ENCODE data around the gene NUP133. TPM values are rescaled to one million over a fixed set of nuclear protein-coding genes. Genes with fewer than 3 reads are reported as not detected.
A peak's percentile ranks its signal among the peaks of the same experiment; 100 is the strongest.

Gene NUP133
- total and polyA plus RNA-seq, 2 of the 4 experiments (the other 2 are of a cell fraction), result 13.4 to 30.5 TPM

DNA sequence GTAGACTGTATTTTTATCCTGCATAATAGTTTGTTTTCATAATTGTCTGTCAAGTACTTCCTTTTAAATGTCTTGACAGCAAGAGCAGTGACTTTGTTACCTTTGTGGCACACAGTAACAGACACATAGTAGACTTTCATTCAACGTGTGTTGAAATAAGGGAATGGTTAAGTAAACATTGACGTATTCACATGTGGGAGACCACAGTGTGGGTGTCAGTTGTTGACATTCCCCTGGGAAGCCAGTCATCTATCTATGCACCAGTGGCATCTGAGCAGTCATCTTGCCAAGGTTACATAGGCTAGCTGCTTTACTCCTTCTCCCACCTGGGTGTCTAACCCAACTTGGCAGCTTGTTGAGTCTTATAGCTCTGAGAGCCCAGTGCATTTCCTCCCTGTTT lies 1.4 kb upstream of the NUP133 start:
- Histone ChIP-seq H4K20me1 (ENCODE audit: insufficient read depth, low read length) (no peaks in the 10 kb centered on the region), H2AFZ (replicated peaks; ENCODE audit: low read length, poor library complexity) (no peak overlapping the region), H3K9me1 (ENCODE audit: insufficient read depth, low read length) (peaks cover 9% of the 10 kb centered on the region), H3K9me3 (ENCODE audit: control insufficient read depth, insufficient read depth, low read length) (no peaks in the 10 kb centered on the region), H3K27me3 (ENCODE audit: control insufficient read depth, insufficient read depth, low read length) (no peaks in the 10 kb centered on the region), H3K23ac (ENCODE audit: low read depth, low read length) (no peak overlapping the region), H3K14ac (replicated peaks; ENCODE audit: low read depth, low read length) (no peak overlapping the region), H3K27ac (ENCODE audit: insufficient read depth, low read length) (no peak overlapping the region), H2BK20ac (ENCODE audit: low read depth, low read length) (no peak overlapping the region), H2AK9ac (replicated peaks; ENCODE audit: low read depth, low read length, poor library complexity) (no peak overlapping the region), H4K8ac (ENCODE audit: low read depth in 2 of 2, low read length in 2 of 2) (peak overlapping the region in 1 of 2 experiments; percentile 99; a peak in 1 of 4 replicates), H3K4me3 (ENCODE audit: insufficient read depth, low read depth, low read length) (no peak overlapping the region), H3K56ac (ENCODE audit: extremely low read depth, insufficient read depth, low read length) (no peak overlapping the region), H3K9ac (ENCODE audit: low read depth, low read length) (no peak overlapping the region), H2AK5ac (ENCODE audit: low read depth, low read length) (no peak overlapping the region), H2BK120ac (ENCODE audit: low read depth, low read length) (no peak overlapping the region), H3K79me1 (ENCODE audit: low read depth in 1 of 2, low read length in 2 of 2) (peaks cover 10 to 22% of the 10 kb centered on the region in 2 experiments), H3K4me1 (ENCODE audit: control insufficient read depth, insufficient read depth, low read length) (peaks cover 8% of the 10 kb centered on the region), H2BK15ac (ENCODE audit: low read depth, low read length) (no peak overlapping the region), H4K91ac (ENCODE audit: insufficient read depth, low read depth, low read length) (no peak overlapping the region), H3K36me3 (ENCODE audit: control insufficient read depth, insufficient read depth, low read length) (no peaks in the 10 kb centered on the region), H3K4ac (ENCODE audit: low read depth, low read length) (no peak overlapping the region), H3K18ac (ENCODE audit: low read depth, low read length) (no peak overlapping the region), H3K4me2 (ENCODE audit: low read depth, low read length) (peak overlapping the region; percentile 22; the same call in 1 of the 2 replicates), H4K5ac (ENCODE audit: low read depth, low read length) (no peak overlapping the region), H2BK5ac (ENCODE audit: low read depth, low read length, poor library complexity, severe bottlenecking) (no peak overlapping the region)
- DNase-seq, result peak; percentile 91
- intact Hi-C loops (cut with micrococcal nuclease) (no loop called here), dilution Hi-C loops (cut with HindIII; ENCODE audit: low sequenced_read_pairs, unreplicated experiment) (no loop called here), in situ Hi-C loops (cut with MboI; ENCODE audit: low sequenced_read_pairs) (no loop called here)
- POLR2A ChIA-PET (ENCODE audit: unreplicated experiment), result no interaction called here
- CTCF ChIA-PET, result no interaction called here
- no peak for TF ChIP-seq RAD21 (IDR thresholded peaks at IDR 0.05; ENCODE audit: low read length)
- TF ChIP-seq FOS (IDR thresholded peaks at IDR 0.05; ENCODE audit: low read depth, low read length), result peak; percentile 62; the same call in 1 of the 2 replicates
- TF ChIP-seq USF2 (IDR thresholded peaks at IDR 0.05; ENCODE audit: low read depth, low read length), result no peak
- TF ChIP-seq NFE2L2 (IDR thresholded peaks at IDR 0.05; ENCODE audit: low read depth, low read length), result no peak
- no peak for TF ChIP-seq MAFK (IDR thresholded peaks at IDR 0.05; ENCODE audit: low read depth, low read length)
- TF ChIP-seq BHLHE40 (IDR thresholded peaks at IDR 0.05; ENCODE audit: low read depth, low read length), result peak; percentile 69
- peak; percentile 86 for TF ChIP-seq CEBPB (IDR thresholded peaks at IDR 0.05; ENCODE audit: low read depth, low read length)
- no CpG with 5 or more reads among the region's 2 CpGs for WGBS, 2 experiments (ENCODE audit: extremely low coverage in 2 of 2, insufficient read length in 1 of 2)
- 0 out of 2 replicates have a peak, but pooled peaks have one; percentile 3 for ATAC-seq (ENCODE audit: low read depth)
- BruUV-seq (replicated peaks), result no TSS peak
